SIG-M5 treated with dmso at 0.1 percent for 504 hours (cell line): ENCODE results near the gene IGSF21.

Experiments
- DNase-seq: peaks from one replicate; lab custom pipeline; 2025; ENCODE audit not compliant: unreplicated experiment; lab: John Stamatoyannopoulos, UW

IGSF21 gene

DNA sequence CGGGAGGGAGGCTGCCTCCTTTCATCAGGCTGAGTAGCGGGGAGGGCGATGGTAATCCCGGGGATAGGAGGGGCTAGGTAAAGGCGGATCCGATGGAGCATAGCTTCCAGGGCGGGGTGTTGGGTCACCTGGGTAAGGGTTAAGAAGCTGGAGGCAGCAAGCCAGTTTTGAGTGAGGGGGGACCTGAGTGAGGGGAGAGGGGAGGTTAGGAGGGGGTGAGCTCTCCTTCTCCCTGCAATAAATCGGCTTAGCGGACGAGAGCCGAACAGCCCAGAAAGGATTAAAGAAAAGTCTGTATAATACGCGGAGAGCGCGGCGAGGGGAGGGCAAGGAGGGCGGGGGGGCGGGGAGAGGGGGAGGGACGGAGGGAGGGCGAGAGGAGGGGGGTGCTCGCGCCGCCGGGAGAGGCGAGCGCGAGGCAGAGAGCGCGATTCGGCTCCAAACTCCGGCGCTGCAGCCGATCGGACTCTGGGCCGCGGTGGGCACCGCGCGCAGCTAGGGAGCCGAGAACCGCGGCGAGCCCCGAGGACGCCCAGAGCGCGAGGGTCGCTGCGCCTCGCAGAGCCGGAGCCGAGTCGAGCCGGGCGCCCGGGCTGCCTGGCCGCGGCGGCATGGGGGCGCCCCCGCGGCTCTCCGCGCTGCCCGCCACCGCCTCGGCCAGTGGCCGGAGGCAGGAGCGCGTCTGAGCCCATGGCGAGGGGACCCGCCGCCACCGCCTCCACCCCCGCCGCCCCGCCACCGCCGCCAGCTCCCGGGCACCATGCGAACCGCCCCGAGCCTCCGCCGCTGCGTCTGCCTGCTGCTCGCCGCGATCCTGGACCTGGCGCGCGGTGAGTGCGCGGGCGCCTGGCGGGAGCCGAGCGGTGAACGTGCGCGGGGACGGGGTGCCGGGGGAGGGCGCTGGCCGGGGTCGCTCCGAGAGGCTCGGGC is at the start of gene IGSF21:
TSS of gene IGSF21 (plus strand) at position 430 of the 930 bp plus-strand sequence. CDS start at position 761, 331 bp downstream.
- no peak for DNase-seq

DNA sequence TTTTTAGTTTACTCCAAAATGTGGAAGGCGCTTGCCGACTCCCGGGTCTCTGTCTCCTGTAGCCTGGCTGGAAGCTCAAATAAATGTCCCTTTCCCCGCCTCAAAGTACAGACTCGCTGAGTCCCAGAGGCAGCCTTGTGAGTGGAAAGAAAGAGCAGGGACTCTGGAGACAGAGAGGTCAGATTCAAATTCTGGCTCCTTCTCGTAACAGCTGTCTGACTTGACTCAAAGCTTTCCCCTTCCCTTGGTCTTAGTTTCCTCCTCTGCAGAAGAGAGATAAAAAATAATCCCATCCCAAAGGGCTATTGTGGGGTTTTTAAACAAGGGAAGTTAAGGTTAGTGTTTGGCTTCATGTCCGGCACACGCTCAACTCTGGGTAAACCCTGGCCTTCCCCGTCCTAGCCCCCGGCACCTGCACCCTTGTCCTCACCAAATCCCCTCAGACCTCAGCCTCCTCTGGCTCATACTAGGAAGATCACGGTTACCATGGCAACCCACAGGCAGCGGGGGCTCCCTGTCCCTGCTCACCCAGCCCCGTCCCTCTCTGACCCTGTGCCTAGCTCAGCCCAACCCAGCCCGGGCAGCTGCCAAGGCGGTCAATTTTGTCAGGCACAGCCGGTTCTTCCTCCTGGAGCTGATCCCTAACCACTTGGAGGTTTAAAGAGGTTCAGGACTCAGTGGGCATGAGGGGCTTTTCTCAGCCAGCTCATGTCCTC is 49.2 kb upstream of the IGSF21 start:
- DNase-seq, result no peak

DNA sequence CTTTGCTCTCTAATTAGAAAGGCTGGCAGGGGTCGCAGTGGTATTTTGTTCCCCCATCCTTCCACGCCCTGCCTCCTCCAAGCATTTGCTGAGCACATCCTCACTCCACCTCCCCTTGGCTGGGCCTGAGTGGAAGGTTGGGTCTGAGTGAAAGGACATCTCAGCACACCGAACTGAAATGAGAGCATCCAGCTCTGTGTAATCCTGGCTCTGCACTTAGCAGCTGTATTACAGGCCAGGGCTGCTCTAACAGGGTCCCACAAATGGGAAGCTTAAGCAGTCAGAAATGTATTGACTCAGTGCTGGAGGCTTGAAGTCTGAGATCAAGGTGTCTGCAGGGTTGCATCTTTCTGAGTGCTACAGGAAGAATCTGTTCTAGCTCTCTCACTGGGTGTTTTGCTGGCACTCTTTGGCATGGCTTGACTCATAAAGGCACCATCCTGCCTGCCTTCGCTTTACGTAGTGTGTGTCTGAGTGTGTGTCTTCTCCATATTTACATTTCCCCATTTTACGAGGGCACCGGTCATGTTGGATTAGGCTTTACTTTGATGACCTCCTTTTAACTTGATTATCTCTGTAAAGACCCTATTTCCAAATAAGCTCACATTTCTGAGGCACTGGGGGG is 48.5 kb upstream of the IGSF21 start:
- DNase-seq, result no peak

- DNase-seq, result no peak
Measured at GRCh38 chr1:18060366-18060765, 47.2 kb upstream of the IGSF21 start.

DNA sequence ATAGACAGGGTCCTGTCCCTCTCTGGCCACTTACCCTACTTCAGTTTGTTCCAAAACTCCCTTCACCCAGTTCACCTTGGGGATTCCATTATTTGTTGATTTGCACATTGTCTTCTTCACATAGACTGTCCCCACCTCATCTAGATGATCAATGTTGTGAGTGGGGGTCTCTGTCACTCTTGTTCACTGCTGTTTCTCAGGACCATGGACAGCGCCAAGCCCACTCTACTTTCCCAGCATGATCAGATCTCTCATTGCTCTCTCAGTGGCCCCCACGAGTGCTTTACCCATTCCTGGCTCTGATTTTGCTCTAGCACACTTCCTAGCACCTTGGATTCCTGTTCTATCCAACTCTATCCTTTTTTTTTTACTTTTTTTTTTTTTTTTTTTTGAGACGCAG is 45.4 kb upstream of the IGSF21 start:
- no peak for DNase-seq

GRCh38 chr1:18064534-18064933 is 43.1 kb upstream of the IGSF21 start:
- no peak for DNase-seq

GRCh38 chr1:18066576-18066975 is 41.0 kb upstream of the IGSF21 start:
- no peak for DNase-seq

GRCh38 chr1:18069903-18070302 is 37.7 kb upstream of the IGSF21 start:
- no peak for DNase-seq

- no peak for DNase-seq
Measured at GRCh38 chr1:18072066-18072465, 35.5 kb upstream of the IGSF21 start.

GRCh38 chr1:18073066-18073642 is 34.4 kb upstream of the IGSF21 start:
- no peak for DNase-seq

- no peak for DNase-seq
Measured at GRCh38 chr1:18077657-18078215, 29.9 kb upstream of the IGSF21 start.

GRCh38 chr1:18079941-18080735 is 27.5 kb upstream of the IGSF21 start:
- DNase-seq, result no peak

GRCh38 chr1:18085387-18086074 is 22.1 kb upstream of the IGSF21 start:
- no peak for DNase-seq

DNA sequence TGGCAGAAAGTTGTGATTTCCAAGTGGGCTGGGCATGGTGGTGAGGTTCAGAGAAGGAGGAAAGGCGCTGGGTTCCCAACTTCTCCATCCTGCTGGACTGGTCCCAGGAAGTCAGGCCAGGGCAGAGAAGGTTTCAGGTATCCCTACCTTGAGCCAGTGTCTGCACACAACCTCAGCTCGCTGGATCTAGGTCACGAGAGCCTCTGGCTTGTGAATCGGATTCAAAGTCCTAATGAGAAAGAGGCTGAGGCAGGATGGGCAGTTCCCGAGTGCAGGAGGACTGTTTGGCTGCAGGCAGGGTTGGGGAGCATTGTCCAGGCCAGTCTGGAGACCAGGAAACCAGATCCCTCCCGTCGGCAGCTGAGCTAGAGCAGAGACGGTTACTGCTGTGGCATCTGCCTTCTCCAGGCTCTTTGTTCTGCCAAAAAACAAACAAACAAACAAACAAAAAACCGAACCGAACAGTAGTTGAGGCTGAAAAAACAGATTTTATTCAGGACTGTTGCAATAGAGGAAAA is 19.5 kb upstream of the IGSF21 start:
- no peak for DNase-seq

DNA sequence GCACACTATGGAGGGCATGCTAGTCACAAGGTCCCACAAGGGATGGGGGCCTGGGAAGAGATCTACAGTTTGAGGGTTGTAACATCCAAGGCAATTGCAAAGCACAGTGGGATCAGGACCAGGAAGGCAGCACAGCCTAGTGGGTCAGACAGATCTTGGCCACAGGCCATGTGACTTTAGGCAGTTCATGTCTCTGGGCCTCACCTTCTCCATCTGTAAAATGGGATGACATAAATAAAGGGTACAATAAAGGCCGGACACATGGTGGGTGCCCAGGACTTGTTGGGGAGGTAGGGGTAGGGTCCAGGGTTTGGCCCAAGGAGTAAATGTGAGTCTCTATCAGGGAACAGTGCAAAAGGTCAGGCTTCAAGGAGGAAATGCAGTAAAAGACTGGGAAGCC is 18.1 kb upstream of the IGSF21 start:
- no peak for DNase-seq

DNA sequence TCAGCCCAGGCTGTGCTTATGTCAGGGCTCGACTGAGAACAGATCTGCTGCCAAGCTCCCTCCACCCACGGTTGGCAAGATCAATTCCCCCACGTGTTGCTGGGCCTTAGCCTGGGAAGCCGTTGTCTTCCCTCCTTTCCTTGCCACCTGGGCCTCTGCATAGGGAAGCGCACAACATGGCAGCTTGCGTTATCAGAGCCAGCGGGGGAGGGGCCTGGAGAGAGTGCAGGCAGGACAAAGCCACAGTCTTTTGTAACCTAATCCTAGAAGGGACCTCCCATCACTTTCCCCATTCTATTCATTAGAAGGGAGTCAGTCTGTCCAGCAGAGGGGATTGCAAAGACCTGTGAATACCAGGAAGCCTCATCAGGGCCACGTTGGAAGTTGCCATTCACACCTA is 17.0 kb upstream of the IGSF21 start:
- DNase-seq, result no peak

DNA sequence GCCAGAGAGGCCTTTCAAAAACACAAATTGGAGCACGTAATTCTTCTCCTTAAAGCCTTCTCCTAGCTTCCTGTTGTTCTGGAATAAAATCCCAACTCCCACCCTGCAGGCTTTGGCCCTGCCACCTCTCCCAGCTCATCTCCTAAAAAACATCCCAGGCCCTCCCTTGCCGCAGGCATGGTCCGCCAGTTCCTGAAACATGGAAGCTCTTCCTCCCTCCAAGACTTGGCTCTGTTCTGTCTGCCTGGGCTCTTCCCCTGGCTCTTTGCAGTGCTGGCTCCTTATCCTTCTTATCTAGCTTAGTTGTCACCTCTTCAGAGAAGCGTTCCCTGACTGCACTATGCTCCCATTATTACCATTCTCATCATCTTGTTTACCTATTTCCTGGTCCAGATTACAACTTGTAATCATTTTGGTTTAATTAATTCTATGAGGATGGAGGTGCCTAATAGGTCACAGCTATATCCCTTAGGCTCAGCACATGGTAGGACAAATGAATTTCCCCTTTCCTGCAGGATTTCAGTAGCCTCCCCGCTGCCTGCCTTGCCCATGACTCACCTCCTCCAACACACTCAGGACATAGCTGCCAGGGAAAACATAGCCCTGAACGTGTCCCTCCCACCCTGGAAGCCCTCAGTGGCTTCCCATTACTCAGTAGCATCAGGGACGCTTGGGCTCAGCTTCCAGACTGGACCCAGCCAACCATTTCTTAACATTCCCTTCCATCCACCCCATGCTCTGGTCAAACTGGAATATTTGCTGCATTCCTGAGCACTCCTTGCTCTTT is 15.7 kb upstream of the IGSF21 start:
- DNase-seq, result no peak

DNA sequence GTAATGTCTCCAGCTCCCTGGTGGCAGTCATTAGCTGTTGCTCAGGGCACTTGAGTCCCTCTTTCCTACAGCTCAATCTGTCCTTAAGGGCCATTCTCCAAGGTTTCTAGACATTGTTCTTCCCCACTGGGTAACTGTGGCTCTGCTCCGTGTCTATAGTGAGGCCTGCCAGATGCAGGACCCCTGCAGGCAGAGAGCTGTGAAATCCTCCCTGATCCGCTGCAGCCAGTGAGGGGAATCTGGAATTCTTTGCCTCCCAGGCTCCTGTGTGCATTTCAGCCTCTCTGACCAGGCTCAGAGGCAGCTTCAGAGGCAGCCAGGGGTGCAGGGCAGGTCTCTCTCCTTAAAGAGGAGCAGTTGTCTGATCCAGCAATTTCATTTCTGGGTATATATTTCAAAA is 14.4 kb upstream of the IGSF21 start:
- DNase-seq, result no peak

GRCh38 chr1:18093646-18094045 is 14.0 kb upstream of the IGSF21 start:
- no peak for DNase-seq
